ENCODE results near the gene CCDC149. TPM values are rescaled to one million over a fixed set of nuclear protein-coding genes. Genes with fewer than 3 reads are reported as not detected.

Gene CCDC149
- total and polyA plus RNA-seq, 2 of the 13 experiments (the other 11 are each of a cell fraction or from before 2014, with no cell fraction given): 0.44 to 0.95 TPM

- Histone ChIP-seq H3K4me2 (ENCODE audit: low read depth, low read length) (no peak overlapping the region), H4K20me1 (ENCODE audit: insufficient read depth, low read length) (no peaks in the 10 kb centered on the region), H3K9me3 (ENCODE audit: low read length) (no peaks in the 10 kb centered on the region), H3K27me3 (ENCODE audit: control insufficient read depth in 1 of 2, insufficient read depth in 2 of 2, low read length in 2 of 2) (no peaks in the 10 kb centered on the region; a peak in 1 of 5 replicates), H3K36me3 (replicated peaks in 1 of 2; ENCODE audit: control insufficient read depth in 1 of 2, insufficient read depth in 2 of 2, low read length in 2 of 2) (no peaks in the 10 kb centered on the region), H2AFZ (ENCODE audit: low read length) (no peak overlapping the region), H3K4me1 (ENCODE audit: insufficient read depth, low read length) (no peaks in the 10 kb centered on the region), H3K27ac (ENCODE audit: extremely low read length, insufficient read depth, low read length) (no peak overlapping the region), H3K79me2 (ENCODE audit: insufficient read depth, low read length) (no peaks in the 10 kb centered on the region), H3K9ac (ENCODE audit: insufficient read depth, low read depth, low read length) (no peak overlapping the region), H3K4me3 (replicated peaks in 1 of 3; ENCODE audit: insufficient read depth in 1 of 3, low read depth in 2 of 3, low read length in 3 of 3) (no peak overlapping the region)
- DNase-seq (ENCODE audit: low spot score): no peak
- ChIA-PET POLR2A (no interaction called here), CTCF (ENCODE audit: low intra/inter-chr PET ratio, low total read pairs) (no interaction called here)
- BruUV-seq (replicated peaks): no TSS peak
- intact Hi-C loops (cut with micrococcal nuclease; ENCODE audit: unreplicated experiment) (no loop called here), in situ Hi-C loops (cut with HindIII; ENCODE audit: extremely low pct_ligation_motif_present, low pct_unique_long_range_greater_than_20kb) (no loop called here)
- FAIRE-seq: no peak
- WGBS (ENCODE audit: low lambda C conversion rate): 29% methylated on average over 3 of the region's 3 CpGs
- no peak for ATAC-seq
- TF ChIP-seq ZBTB40 (IDR thresholded peaks at IDR 0.05) (no peak), ZBTB40 (CRISPR knock-in tag; IDR thresholded peaks at IDR 0.05) (no peak), KLF11 (CRISPR knock-in tag; IDR thresholded peaks at IDR 0.05) (no peak), ZNF780A (CRISPR knock-in tag; IDR thresholded peaks at IDR 0.05) (no peak), BCL6 (CRISPR knock-in tag; IDR thresholded peaks at IDR 0.05) (no peak), DBP (CRISPR knock-in tag; IDR thresholded peaks at IDR 0.05; ENCODE audit: not compliant biosample characterization) (no peak), ZNF713 (CRISPR knock-in tag; IDR thresholded peaks at IDR 0.05) (no peak), ETV5 (CRISPR knock-in tag; IDR thresholded peaks at IDR 0.05; ENCODE audit: borderline replicate concordance) (no peak), TRIM22 (IDR thresholded peaks at IDR 0.05) (no peak), SIN3A (IDR thresholded peaks at IDR 0.05; ENCODE audit: borderline replicate concordance, low read depth, low read length) (no peak)
- TF ChIP-seq, protein P1, sequence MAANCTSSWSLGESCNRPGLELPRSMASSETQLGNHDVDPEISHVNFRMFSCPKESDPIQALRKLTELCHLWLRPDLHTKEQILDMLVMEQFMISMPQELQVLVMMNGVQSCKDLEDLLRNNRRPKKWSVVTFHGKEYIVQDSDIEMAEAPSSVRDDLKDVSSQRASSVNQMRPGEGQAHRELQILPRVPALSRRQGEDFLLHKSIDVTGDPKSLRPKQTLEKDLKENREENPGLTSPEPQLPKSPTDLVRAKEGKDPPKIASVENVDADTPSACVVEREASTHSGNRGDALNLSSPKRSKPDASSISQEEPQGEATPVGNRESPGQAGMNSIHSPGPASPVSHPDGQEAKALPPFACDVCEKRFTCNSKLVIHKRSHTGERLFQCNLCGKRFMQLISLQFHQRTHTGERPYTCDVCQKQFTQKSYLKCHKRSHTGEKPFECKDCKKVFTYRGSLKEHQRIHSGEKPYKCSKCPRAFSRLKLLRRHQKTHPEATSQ (CRISPR knock-in tag; IDR thresholded peaks at IDR 0.05; ENCODE audit: borderline replicate concordance): no peak
- TF ChIP-seq, protein P2, sequence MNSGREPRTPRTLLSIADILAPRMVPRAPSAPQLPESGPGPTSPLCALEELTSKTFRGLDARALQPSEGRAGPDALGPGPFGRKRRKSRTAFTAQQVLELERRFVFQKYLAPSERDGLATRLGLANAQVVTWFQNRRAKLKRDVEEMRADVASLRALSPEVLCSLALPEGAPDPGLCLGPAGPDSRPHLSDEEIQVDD (CRISPR knock-in tag; IDR thresholded peaks at IDR 0.05; ENCODE audit: borderline replicate concordance): no peak
Observed at GRCh38 chr4:24770032-24770584, 142.7 kb downstream of the CCDC149 start.

All from HepG2 (cell line).